Central memory CD8-positive, alpha-beta T cell (primary cell): Measurements from ENCODE around the gene LY6G5C.

Source experiments
- ATAC-seq: fragments of 150-1000 bp; cut with Tn5 transposase; replicated peaks from 2 replicates; pipeline ENCODE4 v1.10.0; 2022; ENCODE audit warnings: mild to moderate bottlenecking, moderate FRiP score, moderate number of reproducible peaks; ENCODE audit not compliant: poor library complexity, severe bottlenecking; ENCODE audit errors: extremely low read depth
- DNase-seq, 2 donors: peaks; one replicate each; pipeline ENCODE4 v3.0.0; 2021; ENCODE audit warnings: low spot score in 2 of 2
- H3K27ac Mint-ChIP-seq: one replicate; pipeline ENCODE4 v1.8.0; 2022; ENCODE audit warnings: low read depth, mild to moderate bottlenecking, moderate library complexity, mixed read lengths
- H3K27me3 Mint-ChIP-seq: one replicate; pipeline ENCODE4 v1.8.0; 2022; ENCODE audit warnings: mixed read lengths
- H3K36me3 Mint-ChIP-seq: one replicate; pipeline ENCODE4 v1.8.0; 2022; ENCODE audit warnings: mild to moderate bottlenecking, moderate library complexity, mixed read lengths; ENCODE audit not compliant: insufficient read depth
- H3K4me1 Mint-ChIP-seq: one replicate; pipeline ENCODE4 v1.8.0; 2022; ENCODE audit warnings: mixed read lengths
- H3K4me3 Mint-ChIP-seq: one replicate; pipeline ENCODE4 v1.8.0; 2022; ENCODE audit warnings: mild to moderate bottlenecking, moderate library complexity, mixed read lengths
- H3K9me3 Mint-ChIP-seq: one replicate; pipeline ENCODE4 v1.8.0; 2022; ENCODE audit warnings: mixed read lengths

Gene LY6G5C

DNA sequence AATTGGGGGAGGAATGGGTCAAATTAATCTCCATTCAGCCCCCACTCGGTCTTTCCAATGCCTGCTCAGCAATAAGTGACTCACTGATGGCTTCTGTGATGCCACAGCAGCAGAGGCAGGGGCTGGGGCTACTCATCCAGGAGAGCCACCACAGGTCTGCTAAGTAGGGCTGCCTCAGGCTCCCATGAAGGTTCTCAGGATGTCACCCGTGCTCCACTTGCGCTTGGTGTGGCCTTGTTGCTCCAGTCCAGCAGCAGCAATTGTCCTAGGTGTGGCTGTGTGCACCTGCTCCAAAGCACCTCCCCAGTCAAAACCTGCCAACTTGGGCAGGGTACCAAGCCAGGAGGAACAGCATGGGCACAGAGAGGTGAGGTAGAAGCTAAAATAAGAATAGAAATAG, 41.3 kb upstream of the LY6G5C start:
- peaks cover 6% of the 10 kb centered on the region for H3K4me1 Mint-ChIP-seq
- H3K36me3 Mint-ChIP-seq = peaks cover 5% of the 10 kb centered on the region
- H3K4me3 Mint-ChIP-seq = no peak overlapping the region
- H3K9me3 Mint-ChIP-seq = no peaks in the 10 kb centered on the region
- no peak for DNase-seq
- no peak overlapping the region for H3K27ac Mint-ChIP-seq
- ATAC-seq = no peak
- no peaks in the 10 kb centered on the region for H3K27me3 Mint-ChIP-seq

DNA sequence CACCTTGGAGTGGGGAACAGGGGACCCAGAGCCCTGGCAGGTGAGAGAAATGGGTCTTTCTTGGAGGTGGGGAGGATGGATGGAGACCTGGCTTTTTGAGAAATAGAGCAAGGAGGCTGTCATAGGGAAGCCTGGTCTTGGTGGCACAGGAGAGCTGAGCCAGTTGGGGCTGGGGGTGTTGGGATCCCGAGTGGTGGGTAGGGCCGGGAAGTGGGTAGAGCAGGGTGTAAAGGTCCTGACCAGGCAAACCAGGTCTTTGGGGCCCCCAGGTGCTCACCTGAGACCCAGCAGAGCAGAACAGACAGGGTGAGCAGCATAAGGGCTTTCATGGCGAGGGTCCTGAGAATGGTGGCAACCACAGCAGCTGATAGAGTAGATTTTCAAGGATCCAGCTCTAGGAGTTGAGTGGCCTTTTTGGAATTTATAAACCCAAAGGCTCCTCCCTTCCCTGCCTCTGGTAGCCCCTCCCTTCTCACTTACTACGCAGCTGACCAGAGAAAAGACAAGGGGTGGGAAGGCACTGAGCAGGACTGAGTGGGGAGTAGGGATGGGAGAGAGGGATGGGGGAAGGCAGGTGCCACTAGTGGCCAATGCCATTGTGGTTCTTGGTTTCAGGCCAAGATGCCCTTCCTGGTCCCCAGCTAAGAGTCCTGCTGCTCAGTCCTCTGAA, 40.6 kb upstream of the LY6G5C start, which contains the start of gene LY6G6C:
LY6G6C (minus strand) TSS at position 396 of the 670 bp plus-strand sequence; CDS start at position 329, 67 bp downstream.
- H3K27me3 Mint-ChIP-seq = no peaks in the 10 kb centered on the region
- ATAC-seq (no peak), DNase-seq (no peak)
- peak within 1 kb of the TSS; percentile 63 for H3K27ac Mint-ChIP-seq
- H3K4me3 Mint-ChIP-seq = no peak within 1 kb of the TSS
- H3K9me3 Mint-ChIP-seq = no peaks in the 10 kb centered on the region
- H3K36me3 Mint-ChIP-seq = peaks cover 3% of the 10 kb centered on the region
- peaks cover 6% of the 10 kb centered on the region for H3K4me1 Mint-ChIP-seq

DNA sequence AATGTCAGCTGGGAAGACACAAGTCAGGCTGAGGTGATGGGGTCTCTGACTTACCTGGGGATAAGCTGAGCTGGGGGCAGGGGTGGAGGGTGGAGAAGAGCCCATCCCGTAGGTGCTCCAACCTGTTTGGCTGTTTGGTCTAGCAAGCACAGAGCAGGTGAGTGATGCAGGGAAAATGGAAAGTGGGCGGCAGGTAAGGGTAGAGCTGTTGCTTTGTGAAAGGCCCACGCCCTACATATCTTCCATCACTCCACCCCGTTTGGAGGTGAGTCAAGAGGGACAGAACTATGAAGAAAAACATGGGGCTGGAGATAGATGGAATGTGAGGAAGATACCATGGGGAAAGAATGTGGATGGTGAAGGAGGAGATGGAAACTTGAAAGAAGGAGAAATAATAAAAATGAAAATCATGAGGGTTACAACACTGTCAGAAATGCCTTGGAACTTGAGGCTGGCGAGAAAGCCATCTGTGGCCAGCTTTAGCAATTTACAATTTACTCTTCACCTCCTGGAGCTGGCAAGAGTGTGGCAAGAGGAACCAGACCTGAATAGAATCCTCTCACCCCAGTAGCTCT, 39.4 kb upstream of the LY6G5C start:
- H3K9me3 Mint-ChIP-seq = no peaks in the 10 kb centered on the region
- no peaks in the 10 kb centered on the region for H3K36me3 Mint-ChIP-seq
- ATAC-seq (no peak), DNase-seq (no peak)
- H3K27ac Mint-ChIP-seq = no peak overlapping the region
- H3K4me3 Mint-ChIP-seq = no peak overlapping the region
- no peaks in the 10 kb centered on the region for H3K4me1 Mint-ChIP-seq
- H3K27me3 Mint-ChIP-seq = no peaks in the 10 kb centered on the region

DNA sequence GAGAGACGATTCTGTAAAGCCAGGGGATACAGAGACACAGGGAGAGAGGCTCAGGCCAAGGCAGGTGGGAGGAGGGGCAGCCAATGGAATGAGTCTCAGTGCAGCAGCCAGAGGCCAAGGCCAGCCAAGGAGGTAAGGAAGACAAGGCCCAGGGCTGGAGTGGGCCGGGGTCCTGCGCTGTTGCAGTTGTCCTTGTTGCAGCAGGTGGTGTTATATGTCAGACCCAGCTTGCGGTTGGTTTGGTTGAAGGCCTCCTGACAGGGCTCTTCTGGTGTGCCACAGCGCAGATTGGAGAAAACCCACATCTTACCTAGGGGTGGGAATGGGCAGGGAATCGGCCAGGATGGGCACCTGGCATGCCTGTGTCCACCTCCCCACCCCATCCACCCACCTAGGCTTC, 38.1 kb upstream of the LY6G5C start:
- Mint-ChIP-seq H3K27me3 (no peaks in the 10 kb centered on the region), H3K27ac (no peak overlapping the region), H3K4me1 (no peaks in the 10 kb centered on the region), H3K4me3 (no peak overlapping the region), H3K36me3 (no peaks in the 10 kb centered on the region), H3K9me3 (no peaks in the 10 kb centered on the region)
- DNase-seq (no peak), ATAC-seq (no peak)

DNA sequence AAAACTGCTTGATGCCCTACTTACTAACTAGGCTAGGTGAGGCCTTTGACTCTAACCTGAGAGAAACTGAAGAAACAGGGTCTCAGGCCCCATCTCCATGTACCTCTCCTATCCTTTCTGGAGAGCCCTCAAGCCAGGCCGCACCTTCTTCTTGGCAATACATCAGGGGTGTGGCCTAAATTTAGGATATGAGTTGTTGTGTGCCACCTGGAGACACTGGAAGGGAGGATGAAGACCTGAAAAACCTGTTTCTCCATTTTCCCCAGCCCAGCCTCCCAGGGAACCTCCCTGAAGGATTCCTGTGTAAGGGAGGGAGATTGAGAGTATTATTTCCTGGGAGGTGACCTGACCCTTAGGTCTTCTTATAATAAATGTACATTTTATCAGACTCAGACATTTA, 37.4 kb upstream of the LY6G5C start:
- no peak for ATAC-seq
- Mint-ChIP-seq H3K27ac (no peak overlapping the region), H3K27me3 (no peaks in the 10 kb centered on the region), H3K9me3 (no peaks in the 10 kb centered on the region), H3K4me1 (no peaks in the 10 kb centered on the region), H3K36me3 (no peaks in the 10 kb centered on the region), H3K4me3 (no peak overlapping the region)
- DNase-seq = no peak

DNA sequence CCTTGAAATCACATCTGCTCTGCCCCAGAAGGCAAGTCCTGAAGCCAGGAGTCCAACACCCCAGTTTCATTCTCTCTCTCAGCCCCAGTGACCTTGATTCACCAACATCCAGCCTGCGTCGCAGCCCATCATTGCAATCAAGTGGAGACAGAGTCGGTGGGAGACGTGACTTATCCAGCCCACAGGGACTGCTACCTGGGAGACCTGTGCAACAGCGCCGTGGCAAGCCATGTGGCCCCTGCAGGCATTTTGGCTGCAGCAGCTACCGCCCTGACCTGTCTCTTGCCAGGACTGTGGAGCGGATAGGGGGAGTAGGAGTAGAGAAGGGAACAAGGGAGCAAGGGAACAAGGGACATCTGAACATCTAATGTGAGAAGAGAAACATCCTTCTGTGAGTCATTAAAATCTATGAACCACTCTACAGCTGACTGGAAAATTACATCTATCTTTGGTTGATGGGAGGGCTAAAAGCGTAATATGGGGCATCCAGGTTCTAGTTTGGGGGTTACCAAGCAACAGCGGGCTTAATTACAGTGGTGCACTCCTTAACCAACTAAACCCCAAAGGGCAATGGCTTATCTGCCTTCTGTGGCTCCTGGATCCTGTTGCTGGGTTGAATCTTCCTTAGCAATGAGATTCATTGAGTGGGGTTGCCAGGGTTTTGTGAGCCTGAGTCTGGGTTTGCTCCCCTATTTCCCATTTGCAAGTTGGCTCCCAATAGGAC, 36.8 kb upstream of the LY6G5C start:
- no peaks in the 10 kb centered on the region for H3K27me3 Mint-ChIP-seq
- no peak for ATAC-seq
- DNase-seq = no peak
- no peak overlapping the region for H3K27ac Mint-ChIP-seq
- no peaks in the 10 kb centered on the region for H3K4me1 Mint-ChIP-seq
- no peaks in the 10 kb centered on the region for H3K9me3 Mint-ChIP-seq
- H3K36me3 Mint-ChIP-seq = no peaks in the 10 kb centered on the region
- H3K4me3 Mint-ChIP-seq = no peak overlapping the region

DNA sequence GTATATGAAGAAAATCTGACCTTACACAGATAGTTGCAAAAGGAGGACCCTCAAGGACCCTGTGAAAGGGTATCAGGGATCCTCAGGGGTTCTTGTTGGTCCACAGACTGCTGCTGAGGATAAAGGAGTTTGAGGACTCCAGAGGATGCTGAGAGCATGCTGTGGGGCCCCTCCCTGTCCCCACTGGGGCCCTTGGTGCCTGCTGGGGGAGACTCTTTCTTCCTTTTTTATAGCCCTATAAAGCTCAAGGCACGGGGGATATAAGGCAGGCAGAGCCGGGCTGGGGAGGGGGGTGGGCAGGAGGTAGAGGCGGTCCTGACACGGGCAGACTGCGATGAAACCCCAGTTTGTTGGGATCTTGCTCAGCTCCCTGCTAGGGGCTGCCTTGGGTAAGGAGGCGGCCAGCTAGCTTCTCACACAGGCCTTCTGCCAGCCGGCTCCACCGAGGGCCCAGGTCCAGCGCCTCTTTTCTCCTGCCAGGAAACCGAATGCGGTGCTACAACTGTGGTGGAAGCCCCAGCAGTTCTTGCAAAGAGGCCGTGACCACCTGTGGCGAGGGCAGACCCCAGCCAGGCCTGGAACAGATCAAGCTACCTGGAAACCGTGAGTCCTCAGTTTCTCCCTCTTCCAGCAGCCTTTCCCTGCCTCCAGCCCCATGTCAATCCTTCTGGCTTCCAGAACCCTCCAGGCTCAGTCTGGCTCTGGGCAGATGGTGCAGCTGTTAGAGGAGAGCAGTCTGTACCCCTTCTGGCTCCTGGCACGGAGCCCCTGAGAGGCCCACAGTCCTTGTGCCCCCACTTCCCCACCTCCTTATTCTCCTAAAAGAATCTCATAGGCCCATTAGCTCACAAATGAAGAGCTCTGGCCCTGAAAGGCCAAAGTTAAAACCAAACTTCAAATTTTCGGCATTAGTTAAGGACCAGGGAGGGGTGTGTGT, 34.4 kb upstream of the LY6G5C start, which contains the start of gene LY6G6D:
LY6G6D (plus strand) TSS at position 327 of the 937 bp plus-strand sequence; CDS start at position 335, 8 bp downstream.
- DNase-seq = no peak
- H3K4me3 Mint-ChIP-seq = no peak within 1 kb of the TSS
- peaks cover 17% of the 10 kb centered on the region for H3K4me1 Mint-ChIP-seq
- ATAC-seq = no peak
- H3K36me3 Mint-ChIP-seq = no peaks in the 10 kb centered on the region
- no peaks in the 10 kb centered on the region for H3K9me3 Mint-ChIP-seq
- no peaks in the 10 kb centered on the region for H3K27me3 Mint-ChIP-seq
- H3K27ac Mint-ChIP-seq = no peak within 1 kb of the TSS

DNA sequence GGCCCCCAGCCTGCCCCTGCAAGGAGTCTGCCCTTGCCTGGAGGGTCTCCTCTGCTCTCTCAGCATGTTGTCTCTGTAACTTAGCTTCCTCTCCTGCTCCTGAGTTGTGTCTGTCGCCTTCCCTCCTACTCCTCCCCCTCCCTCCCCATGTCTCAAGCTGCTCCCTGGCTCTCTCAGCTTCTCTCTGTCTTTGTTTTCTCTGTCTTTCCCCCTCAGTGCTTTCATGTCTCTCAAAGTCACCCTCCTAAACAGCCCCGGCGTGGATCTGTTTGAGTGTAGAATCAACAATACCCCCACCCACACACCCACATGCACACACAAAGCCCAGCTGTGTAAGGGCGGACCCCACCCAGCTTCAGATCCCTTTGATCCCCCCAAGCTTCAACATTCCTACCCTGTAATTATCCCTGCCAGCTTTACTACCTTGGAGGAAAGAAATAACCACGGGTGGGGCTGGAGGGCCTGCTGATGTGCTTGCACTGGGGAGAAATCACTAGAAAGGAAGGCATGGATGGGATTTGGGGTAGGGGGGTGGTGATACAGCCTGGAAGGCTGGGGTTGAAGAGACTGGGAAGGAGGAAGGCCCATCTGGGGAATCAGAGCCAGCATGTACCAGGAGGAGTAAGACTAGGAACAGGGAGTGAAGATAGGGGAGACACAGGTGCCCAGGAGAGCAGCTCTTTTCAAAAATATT, 33.3 kb upstream of the LY6G5C start:
- Mint-ChIP-seq H3K27ac (no peak overlapping the region), H3K4me3 (no peak overlapping the region), H3K27me3 (no peaks in the 10 kb centered on the region), H3K4me1 (peaks cover 17% of the 10 kb centered on the region), H3K9me3 (no peaks in the 10 kb centered on the region), H3K36me3 (no peaks in the 10 kb centered on the region)
- DNase-seq (no peak), ATAC-seq (no peak)

DNA sequence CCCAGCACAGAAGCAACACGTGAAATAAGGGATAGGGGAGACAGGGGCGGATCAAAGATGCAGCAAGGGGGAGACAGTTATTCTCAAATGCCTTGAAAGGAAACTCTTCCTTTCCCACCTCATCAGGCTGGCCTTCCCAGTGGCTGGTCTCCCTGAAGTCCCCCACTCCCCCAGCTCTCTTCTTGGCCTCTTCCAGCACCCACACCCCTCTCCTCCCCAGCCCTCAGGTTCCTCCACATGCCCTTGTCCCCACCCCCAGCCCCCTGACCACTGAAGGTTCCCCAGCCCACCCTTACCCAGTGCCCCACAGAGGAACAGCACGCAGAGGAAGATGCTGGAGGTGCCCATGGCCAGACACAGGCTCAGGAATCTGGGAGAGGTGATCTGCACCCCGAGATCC, 32.6 kb upstream of the LY6G5C start:
- H3K27me3 Mint-ChIP-seq = no peaks in the 10 kb centered on the region
- ATAC-seq (no peak), DNase-seq (no peak)
- no peaks in the 10 kb centered on the region for H3K9me3 Mint-ChIP-seq
- H3K4me1 Mint-ChIP-seq = peaks cover 17% of the 10 kb centered on the region
- H3K27ac Mint-ChIP-seq = no peak overlapping the region
- H3K4me3 Mint-ChIP-seq = no peak overlapping the region
- H3K36me3 Mint-ChIP-seq = no peaks in the 10 kb centered on the region

DNA sequence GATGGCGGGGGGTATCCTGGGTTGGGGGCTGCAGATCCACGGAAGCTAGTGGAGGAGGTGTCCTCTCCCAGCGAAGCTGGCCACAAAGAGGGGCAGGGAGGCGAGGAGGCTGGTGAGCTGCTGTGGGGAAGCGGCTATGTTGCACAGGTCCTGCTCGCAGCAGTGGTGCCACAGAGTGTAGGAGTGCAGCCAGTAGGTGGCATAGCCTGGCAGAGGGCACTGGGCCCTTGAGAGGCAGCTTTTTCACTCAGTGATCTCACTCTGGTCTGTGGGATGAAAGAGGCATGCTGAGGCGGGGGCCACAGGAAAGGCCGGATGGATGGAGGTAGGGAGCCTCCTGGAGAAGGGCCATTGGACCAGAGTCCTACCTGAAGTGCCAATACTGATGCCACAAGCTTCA, 31.4 kb upstream of the LY6G5C start:
- ATAC-seq (no peak), DNase-seq (no peak)
- Mint-ChIP-seq H3K27ac (peak overlapping the region; percentile 65), H3K4me1 (peaks cover 17% of the 10 kb centered on the region), H3K27me3 (no peaks in the 10 kb centered on the region), H3K36me3 (no peaks in the 10 kb centered on the region), H3K9me3 (no peaks in the 10 kb centered on the region), H3K4me3 (no peak overlapping the region)

DNA sequence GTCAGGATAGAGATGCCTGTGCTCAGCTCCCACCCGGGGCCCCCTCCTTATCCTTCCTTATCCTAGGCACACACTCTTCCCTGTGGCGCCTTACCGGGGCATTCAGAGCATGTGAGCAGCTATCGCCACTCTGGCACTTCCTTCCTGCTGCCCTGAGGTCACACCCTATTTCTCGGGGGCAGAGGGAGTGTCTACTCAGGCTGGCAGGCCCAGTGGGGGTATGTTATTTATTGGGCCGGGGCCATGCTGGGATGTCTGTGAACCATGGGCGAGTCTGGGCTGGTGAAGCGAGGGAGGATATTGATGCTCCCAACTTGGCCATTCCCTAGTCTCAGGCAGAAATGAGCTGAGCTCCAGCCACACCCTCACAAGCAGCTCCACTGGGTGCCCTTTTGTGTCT, 30.4 kb upstream of the LY6G5C start:
- no peak for ATAC-seq
- Mint-ChIP-seq H3K27me3 (no peaks in the 10 kb centered on the region), H3K36me3 (no peaks in the 10 kb centered on the region)

More for the DNA sequence above, 30.4 kb upstream of the LY6G5C start:
- Mint-ChIP-seq H3K27ac (peak overlapping the region; percentile 47), H3K4me3 (no peak overlapping the region), H3K9me3 (no peaks in the 10 kb centered on the region), H3K4me1 (peaks cover 17% of the 10 kb centered on the region)
- DNase-seq = no peak
